Measurements from ENCODE around the gene GAS7. TPM values are rescaled to one million over a fixed set of nuclear protein-coding genes. Genes with fewer than 3 reads are reported as not detected.

The GAS7 gene
- total RNA-seq, 1 donor, result 8.6 TPM

DNA sequence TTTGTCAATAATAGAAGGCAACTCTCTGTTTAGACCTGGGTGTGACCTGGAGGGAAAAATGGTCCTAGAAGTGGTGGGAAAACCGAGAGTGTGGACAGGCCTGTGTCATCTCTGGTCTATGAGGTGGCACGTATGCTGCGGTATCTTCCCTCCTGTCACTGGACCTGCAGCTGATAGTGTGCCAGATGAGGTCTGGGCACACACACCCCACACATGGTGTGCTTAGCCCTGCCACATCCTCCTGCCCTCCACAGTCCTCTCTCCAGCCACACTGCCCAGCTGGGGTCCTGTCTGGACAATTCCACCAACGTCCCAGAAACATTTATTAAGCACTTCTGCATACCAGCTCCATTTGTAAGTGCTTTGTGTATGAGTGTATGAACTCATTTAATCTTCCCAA is 335.5 kb downstream of the GAS7 start:
- no peak for DNase-seq (ENCODE audit: low read depth)
- H3K4me3 ChIP-seq (ENCODE audit: low read depth, low read length), result no peak overlapping the region
- TF ChIP-seq, protein P1, sequence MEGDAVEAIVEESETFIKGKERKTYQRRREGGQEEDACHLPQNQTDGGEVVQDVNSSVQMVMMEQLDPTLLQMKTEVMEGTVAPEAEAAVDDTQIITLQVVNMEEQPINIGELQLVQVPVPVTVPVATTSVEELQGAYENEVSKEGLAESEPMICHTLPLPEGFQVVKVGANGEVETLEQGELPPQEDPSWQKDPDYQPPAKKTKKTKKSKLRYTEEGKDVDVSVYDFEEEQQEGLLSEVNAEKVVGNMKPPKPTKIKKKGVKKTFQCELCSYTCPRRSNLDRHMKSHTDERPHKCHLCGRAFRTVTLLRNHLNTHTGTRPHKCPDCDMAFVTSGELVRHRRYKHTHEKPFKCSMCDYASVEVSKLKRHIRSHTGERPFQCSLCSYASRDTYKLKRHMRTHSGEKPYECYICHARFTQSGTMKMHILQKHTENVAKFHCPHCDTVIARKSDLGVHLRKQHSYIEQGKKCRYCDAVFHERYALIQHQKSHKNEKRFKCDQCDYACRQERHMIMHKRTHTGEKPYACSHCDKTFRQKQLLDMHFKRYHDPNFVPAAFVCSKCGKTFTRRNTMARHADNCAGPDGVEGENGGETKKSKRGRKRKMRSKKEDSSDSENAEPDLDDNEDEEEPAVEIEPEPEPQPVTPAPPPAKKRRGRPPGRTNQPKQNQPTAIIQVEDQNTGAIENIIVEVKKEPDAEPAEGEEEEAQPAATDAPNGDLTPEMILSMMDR (IDR thresholded peaks at IDR 0.05; ENCODE audit: insufficient read depth, low read depth, low read length), result no peak

GRCh38 chr17:9862220-9862619 is 336.2 kb downstream of the GAS7 start:
- no peak for DNase-seq (ENCODE audit: low read depth)
- TF ChIP-seq, protein P1 (IDR thresholded peaks at IDR 0.05; ENCODE audit: insufficient read depth, low read depth, low read length), result no peak
- no peak overlapping the region for H3K4me3 ChIP-seq (ENCODE audit: low read depth, low read length)

GRCh38 chr17:9860851-9861250 is 337.6 kb downstream of the GAS7 start:
- no peak for DNase-seq (ENCODE audit: low read depth)
- H3K4me3 ChIP-seq (ENCODE audit: low read depth, low read length), result no peak overlapping the region
- TF ChIP-seq, protein P1 (IDR thresholded peaks at IDR 0.05; ENCODE audit: insufficient read depth, low read depth, low read length), result no peak

Other genes starting within 250 kb of the GAS7 start
- gene MYH13, start 174.4 kb upstream of the GAS7 start, total RNA-seq, result not detected in 2 replicates
- gene MYH8, start 223.3 kb upstream of the GAS7 start, total RNA-seq, result not detected in 2 replicates